CD4-positive, alpha-beta T cell treated with Interferon gamma for 1 hour (primary cell): ENCODE measurements around the gene FNDC3B.

Experiments
- DNase-seq: peaks from one replicate; pipeline ENCODE4 v3.0.0-alpha.2; 2020

The FNDC3B gene

DNA sequence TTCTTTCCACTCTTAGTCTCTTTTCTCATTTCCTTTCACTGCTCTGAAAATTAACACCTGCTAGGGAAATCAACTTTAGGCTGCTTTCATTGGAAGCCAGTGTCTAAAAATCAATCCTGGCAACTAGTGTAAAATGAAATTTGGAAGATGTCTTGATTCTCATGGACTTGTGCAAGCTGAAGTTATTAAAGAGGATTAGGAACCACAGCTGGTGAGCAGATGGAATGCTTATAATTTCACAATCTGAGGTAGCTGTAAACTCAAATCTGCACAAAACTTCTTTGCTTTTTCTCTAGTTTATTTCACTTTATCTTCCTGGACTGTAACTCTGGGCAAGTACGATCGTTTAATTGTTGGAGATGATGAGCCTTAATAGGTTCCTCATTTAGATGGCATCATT is 233.3 kb downstream of the FNDC3B start:
- no peak for DNase-seq

DNA sequence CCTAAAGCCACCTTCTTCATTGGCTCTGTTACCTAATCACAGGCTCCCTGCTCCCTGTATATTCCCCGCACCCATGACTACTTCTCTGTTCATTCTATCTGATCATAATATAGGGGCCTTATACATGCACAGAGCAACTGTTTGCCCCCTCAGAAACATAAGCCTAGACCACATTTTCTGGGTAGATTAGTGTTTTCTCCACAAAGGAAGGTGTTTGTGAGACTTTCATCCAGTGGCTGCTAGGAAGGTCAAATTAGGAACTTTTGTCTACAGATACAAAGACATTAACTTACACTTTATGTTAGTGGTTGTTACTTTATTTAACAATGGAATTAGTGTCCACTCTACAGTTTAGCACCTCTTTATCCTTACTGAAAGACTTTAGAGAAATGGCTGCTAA is 234.0 kb downstream of the FNDC3B start:
- no peak for DNase-seq

DNA sequence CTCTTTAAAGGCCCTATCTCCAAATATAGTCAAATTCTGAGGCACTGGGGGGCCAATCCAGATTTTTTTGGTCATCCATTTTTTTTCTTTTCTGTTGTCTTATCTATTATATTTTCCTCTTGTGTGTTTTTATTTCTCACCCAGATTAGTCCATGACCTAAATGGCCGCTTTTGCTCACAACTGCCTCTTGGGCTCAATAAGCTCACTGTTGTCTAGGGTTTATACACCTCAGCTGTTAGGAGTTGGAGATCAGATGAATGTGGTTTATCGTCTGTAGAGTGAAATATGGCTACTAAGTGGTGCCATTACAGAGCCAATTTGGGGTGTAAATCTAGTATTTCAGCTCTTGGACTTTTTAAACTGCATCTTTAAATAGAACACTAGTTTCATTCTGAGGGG is 235.5 kb downstream of the FNDC3B start:
- no peak for DNase-seq

DNA sequence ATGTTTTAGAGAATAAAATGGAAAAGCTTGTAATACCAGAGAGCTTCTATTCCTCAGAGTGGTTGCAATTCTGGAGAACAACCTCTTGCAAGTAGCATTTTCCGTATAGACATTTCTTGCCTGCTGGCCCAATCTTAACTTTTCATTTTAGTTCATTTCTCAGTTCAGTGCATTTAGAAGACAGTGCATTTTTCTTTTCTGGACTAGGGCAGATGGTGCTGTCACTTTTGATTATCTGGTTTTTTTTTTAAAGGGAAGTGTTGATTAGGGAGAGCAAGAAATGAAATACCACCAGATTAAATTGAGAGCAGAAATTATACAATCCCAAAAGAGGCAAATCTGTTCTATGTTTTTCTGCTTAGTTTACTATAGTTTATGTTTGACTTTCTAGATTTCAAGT is 236.2 kb downstream of the FNDC3B start:
- no peak for DNase-seq

DNA sequence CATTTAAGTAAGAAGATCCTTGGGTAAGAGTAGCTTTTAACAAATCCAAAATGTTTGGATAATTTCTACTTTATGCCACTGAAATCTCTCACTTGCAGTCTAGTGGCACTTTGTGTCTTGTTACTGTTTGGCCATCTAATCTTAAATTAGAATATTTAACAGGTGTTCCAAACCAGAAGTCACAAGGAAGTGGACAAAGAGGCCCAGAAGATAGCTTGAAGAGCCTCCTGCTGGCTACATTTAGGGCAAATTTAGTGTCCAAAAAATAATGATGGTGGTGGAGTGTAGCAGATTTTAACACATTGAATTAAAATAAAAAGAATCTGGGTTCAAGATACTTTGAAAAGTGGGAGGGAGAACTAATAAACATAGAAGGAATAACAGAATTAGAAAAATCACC is 236.7 kb downstream of the FNDC3B start:
- DNase-seq: no peak

DNA sequence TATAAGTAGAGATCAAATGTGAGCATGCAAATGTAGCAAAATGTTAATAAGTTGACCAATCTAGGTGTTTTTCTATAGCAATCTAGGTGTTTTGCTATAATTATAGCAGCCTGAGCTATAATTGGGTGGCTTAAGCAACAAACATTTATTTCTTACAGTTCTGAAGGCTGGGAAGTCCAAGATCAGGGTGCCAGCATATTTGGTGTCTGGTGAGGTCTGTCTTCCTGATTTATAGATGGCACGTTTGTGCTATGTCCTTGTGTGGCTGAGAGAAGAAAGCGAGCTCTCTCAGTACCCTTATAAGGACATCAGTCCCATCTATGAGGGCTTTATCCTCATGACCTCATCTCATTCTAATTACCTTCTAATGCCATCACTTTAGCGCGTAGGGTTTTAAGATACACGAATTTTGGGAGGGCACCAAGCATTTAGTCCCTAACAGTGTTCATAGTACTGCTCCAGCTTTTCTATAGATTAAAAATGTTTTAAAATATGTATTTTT is 237.8 kb downstream of the FNDC3B start:
- no peak for DNase-seq

DNA sequence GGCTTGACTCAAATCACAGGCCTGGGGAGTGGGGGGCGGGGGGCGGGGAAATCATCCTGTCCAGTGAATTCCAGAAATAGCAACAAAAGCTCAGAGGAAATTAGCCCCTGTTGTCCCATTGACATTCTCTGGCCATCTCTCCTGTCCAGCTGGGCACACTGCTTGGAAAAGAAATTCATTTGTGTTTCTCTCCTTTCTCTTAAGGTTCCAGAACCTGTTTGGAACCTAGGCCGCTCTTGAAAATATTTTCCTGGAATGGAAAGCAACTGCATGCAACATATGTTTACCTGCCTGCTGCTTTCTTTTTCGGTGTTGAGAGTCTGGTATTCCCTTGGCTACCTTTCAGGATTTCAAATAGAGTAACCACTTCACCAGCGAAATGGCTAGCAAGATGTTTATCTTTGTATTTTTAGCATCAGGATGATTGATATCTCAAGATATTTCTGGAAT is 239.8 kb downstream of the FNDC3B start:
- DNase-seq: no peak

DNA sequence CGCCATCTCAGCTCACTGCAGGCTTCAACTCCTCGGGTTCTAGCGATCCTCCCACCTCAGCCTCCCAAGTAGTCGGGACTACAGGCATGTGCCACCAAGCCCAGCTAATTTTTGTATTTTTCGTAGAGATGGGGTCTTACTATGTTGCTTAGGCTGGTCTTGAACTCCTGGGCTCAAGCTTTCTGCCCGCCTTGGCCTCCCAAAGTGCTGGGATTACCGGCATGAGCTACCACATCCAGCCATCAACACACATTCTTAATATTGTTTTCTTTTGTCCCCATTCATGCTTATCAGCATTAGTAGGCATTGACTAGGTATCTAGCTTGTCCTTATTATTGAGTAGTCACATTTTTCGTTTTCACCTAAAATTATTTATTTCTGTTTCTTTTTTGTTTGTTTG is 240.6 kb downstream of the FNDC3B start:
- DNase-seq: no peak

DNA sequence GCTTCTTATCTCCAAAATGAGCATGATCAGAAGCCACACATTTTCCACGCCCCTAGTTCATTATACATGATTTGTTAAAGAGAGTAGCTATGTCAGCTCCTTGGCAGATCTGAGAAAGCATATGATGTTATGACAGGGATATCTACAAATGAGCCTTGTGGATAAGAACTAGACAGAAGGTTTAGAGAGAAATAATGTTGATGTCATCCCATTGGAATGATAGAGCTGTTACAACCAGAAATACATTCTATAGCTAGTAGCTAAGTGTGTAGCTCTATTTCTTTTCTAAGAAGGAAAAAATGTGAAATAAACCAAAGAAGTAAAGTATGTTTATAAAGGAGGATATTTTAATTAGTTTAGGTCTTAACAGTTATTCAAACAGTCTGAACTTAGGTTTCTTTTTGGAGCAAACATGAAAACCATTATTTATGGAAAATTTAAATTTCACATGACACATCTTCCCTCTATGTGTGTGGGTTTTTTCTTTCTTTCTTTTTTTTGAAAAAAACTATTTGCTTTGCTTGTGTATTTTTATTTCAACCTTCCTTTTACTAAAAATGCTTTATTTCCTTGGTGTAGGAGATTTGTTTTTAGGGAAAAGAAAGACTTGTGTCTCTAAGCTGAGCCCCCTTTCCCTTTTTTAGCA is 241.2 kb downstream of the FNDC3B start:
- no peak for DNase-seq

DNA sequence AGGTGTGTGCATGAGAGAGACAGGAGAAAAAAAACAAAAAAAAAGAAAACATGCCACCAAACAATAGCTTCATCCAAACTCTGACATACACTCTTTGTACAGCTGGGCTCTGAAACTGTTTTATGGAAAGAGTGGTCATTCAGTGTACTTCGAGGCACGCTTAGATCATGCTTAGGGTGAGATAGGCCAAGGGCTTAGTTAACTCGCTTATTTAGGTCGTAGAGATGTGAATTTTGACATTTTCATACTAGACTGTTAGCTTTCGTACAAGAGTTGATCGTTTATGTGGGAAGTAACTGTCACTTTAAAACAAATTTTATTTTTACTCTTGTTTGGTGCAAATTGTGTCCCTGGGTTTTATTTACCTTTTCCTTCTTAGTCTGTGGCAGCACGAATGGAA is 242.5 kb downstream of the FNDC3B start:
- no peak for DNase-seq

DNA sequence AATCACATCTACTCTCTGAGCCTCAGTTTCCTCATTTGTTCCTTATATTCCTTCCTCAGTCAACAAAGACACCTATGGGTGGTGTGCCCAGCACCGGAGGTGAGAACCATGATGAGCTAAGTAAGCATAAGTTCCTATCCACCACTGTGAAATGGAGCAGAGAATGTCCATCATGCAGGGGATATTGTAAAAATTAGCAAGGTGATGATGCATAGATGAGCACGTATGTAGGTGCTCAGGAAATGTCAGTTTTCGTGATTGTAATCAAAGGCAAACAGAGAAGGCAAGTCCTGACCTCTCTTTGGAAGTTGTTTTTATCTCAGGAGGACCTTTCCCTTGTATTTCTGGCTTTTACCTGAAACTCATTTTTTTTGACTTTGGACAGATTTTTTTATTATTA is 243.5 kb downstream of the FNDC3B start:
- no peak for DNase-seq

DNA sequence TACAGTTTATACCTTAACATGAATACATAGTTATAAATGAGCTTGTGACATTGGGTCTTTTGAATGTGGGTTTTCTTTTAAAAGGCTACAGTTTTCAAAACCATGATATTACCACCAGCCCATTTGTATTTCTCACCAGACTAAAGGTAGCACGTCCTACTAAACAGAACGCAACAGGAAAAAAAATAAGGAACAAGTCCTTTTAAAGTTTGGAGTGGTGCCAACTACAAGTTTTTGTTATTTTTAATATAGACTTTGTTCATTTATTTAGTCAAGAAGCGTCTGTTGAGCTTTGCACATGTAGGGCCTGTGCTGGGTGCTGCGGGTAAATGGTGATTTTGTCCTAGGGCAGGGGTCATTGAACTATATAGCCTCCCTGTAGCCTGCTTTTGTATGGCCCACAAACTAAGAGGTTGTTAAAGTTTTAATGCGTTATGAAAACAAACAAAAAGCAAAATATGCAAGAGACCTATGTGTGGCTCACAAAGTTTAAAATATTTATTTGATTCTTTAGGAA is 244.5 kb downstream of the FNDC3B start:
- no peak for DNase-seq

DNA sequence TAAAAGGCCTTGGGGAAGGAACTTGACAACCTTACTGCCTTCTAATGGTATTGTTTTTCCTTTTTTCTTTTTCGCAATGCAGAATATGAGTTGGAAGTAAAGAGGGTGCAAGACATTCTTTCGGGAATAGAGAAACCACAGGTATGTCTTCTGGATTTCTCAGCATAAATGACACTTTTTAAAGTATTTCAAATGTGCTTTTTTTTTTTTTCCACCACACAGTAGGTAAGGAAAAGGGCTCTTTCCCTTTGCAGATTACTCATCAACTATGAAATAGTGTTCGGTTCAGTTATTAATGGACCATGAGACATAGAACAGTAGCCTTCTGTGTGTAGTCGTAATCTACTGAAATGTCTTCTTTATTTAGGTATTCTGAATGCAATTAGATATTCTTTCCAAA is 246.5 kb downstream of the FNDC3B start:
- DNase-seq: no peak

DNA sequence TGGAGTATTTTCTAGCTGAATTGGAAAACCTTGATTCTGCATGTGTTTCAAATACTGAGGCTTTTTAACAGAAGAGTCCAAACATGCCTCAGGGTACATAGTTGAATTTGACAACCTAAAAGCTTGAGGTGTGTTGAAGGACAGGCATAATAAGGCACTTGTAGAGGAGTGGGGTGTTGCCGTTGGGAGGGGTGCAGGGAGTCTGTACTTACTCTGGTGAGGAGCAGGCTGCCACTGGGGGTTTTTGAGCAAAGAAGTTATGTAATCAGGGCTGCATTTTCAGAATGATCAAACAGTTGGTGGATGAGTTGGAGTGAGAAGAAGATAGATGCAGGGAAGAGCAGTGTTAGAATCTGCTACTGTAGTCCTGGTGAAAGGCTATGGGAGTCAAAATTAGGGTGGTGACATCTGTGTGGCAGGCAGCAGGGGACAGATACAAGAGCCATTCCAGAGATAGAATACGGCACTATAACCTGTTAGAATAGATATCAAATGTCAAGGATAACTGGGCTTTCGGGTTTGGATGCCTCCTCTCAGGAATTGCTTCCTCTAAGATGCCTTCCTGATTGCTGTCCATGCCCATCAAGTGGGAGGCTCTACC is 247.3 kb downstream of the FNDC3B start:
- no peak for DNase-seq

DNA sequence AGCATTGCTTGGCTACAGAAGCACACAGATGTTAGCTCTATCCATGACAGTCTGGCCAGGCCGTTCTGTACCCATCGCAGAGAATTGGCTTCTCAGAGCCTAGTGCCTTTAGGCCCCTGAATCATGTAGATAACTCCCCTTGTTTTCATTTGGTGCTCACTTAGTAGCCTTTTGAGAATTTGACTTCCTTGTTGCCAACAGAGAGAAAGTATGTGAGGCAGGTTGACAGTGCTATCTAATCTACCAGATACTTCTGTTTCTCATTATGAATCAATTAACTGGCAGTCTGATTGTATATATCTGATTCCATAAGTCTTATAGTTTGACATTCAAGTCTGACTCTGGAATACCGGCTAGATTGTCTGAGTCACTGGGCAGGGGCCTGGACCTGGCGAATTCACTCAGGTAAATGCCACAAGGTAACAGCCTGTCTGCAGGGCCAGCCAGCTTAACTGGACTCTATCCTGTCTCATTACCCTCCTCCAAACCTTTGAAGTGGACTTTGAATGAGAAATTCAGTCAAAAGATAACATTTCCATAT is 248.6 kb downstream of the FNDC3B start:
- no peak for DNase-seq

DNA sequence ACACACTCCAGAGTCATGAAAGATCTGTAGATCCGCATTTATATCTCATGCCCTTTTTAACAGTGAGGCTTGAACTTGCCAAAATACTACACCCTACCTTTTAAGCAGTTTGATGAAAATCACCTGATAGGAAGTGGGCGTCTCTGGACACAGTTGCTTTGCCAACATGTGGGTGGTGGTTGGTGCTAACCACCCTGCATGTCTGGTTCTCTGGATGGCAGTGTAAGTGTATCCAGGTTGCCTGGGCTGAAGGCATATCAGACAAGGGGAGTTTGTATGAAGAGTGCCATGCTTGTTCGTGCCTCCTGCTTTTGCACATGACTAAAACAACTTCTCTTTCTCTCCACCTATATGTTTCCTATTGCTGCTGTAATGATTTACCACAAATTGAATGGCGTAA is 249.3 kb downstream of the FNDC3B start:
- DNase-seq: no peak

DNA sequence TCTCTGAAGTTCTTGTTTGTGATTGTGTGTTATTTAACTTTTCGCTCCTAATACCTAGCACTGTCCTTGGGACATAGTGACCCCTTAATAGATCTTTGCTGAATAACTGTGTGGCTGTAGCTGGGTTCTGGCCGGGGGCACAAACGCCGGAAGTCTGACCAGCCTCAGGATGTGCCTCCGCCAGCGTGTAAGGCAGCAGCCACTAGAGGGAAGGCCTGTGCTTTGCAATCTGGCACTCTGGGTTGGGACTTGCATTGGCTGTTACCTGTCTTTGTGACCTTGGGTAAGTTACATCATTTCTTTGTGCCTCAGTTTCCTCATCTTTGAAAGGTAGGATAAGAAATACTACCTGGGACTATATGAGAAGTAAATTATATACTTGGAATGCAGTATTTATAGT is 250.2 kb downstream of the FNDC3B start:
- no peak for DNase-seq

DNA sequence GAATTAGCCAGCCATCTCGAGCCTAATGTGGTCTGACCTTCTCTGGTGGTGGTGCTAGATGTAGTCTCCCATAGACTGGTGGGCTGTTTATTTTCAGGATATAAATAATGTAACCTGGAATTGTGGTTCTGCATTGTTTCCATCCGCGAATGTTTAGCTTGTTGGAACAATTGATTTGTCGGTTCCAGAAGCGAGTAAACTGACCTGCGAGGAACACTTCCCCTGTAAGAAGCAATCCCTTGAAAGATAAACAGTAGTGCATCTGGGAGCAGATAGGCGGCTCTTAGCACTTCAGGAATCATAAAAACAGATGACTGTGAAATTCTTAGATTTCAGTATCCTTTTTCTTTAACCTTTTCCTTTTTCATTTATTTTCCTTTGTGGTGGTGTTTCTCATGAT is 251.1 kb downstream of the FNDC3B start:
- DNase-seq: no peak

DNA sequence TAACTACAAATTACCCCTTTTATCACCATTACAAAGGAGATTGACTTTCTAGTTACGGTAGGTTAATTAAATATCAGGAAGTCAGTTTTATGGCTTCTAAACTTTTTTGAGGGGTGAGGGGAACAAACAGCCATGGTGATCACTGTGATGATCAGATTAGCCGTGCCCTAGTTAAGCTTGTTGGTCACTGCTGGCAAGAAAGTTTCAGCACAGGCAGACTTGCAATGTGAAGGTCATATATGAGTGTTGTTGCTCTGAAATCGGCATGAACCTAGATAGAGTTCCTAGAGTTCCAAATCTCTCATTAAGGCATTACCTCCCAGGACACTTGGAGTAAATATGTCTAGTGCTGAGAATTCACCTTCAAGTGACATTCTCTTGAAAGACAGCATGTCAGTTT is 252.3 kb downstream of the FNDC3B start:
- DNase-seq: no peak

DNA sequence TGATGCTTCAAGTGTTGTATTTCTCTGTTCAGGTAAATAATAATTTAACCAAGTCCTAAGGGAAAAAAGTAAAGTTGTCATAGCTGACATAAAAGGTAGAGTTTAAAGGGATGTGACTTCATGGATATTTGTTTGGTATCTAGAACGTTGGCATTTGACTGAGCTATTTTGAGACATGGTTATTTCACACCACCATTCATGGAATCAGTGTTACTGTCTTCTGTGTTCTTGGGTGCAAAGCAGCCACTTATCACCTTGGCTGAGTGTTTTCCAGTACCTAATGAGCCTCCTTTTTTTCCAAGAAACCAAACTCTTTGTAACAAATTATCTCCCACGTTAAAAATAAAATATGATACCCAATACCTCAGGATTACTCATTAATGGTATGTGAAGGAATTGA is 253.0 kb downstream of the FNDC3B start:
- no peak for DNase-seq

DNA sequence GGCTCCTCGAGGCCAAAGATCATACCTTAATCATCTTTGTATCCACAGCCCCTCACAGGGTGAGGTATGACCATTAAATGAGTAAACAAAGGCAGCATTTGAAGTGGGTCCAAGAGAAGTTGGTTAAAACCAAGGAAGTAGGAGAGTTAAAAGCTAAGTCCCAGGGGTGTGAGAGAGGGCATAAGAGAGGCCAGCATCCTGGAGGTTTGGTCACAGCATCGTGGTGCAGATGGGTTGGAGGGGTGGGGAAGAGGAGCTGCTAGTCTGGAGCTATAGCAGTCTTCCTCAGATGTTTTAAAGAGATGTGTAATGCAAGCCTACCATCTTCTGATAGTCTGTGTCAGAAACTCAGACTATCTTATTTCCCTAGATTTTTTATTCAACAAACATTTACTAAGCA is 253.7 kb downstream of the FNDC3B start:
- DNase-seq: no peak

DNA sequence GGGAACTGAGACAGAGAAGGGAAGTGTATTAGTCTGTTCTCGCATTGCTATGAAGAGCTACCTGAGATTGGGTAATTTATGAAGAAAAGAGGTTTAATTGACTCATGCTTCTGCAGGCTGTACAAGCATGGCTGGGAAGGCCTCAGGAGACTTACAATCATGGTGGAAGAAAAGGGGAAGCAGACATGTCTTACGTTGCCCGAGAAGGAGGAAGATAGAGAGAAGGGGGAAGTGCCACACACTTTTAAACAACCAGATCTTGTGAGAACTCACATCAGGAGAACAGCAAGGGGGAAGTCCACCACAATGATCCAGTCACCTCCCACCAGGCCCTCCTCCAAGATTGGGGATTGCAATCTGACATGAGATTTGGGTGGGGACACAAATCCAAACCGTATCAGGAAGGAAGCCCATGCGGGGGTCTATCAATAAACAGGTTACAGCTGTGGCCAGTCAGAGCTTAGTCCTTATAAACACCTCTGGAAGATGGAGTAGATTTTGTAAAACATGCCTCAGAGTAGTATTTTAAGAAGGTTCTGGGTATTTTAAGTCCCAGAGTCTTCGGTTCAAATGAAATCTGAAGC is 254.9 kb downstream of the FNDC3B start:
- peak; percentile 27 for DNase-seq

DNA sequence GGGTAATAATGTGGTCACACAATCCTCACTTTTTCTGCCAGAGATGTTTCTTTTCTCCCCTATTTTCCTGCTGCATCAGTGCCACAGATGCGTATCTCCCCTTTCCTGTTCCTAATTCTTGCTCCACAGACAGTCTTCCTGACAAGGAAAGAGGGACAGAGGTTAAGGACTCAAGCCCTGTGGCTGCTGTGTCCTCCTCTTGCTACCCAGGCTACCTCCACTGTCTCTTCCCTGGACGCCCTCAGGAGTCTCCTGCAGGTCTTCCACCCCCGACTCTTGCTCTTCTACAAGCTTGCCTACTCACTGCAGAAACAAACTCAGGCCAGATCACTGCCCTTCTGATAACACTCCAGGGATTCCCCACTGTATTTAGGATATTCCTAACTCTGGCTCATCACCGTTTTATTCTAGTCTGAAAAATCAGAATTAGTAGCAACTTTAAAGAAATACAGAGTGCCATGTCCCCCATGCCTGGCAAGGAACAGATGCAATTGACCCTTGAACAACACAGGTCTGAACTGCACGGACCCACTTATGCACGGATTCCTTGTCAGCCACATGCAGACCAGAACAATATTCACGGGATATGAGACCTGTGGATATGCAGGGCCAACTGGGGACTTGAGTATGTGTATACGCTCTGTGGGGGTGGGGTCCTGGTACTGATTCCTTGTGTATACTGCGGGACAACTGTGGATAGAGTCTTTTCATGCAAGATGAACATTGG is 257.0 kb downstream of the FNDC3B start:
- no peak for DNase-seq

DNA sequence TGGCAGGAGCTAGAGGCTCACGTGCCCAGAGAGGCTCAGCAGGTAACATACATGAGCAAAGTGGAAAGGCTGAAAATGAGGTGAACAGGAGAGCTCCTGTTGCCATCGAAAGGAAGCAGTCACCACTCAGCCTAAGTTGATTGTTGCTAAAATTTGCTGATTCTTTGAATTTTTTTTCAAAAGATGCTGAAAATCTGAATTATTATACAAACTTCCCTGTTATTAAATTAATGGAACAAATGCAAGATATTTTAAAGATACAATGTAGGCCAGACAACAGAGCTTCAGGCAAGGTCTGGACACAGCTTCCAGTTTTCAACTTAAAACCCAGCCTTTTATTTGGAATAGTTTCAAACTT is 257.6 kb downstream of the FNDC3B start:
- DNase-seq: no peak
